Mesenchymal stem cell (in vitro differentiated cells and primary cell): Measurements from ENCODE around the gene SPNS3.

Source experiments
- DNase-seq: peaks from one replicate; pipeline ENCODE4 v3.0.0-alpha.2; 2013
- H2AFZ ChIP-seq: one replicate; pipeline ENCODE4 v1.6.1; 2013; ENCODE audit warnings: low read depth, mild to moderate bottlenecking, control low read depth, inconsistent platforms, low read length, moderate library complexity
- H2AK5ac ChIP-seq: 2 replicates; pipeline ENCODE4 v1.6.1; 2013; ENCODE audit warnings: low read length, moderate library complexity, mild to moderate bottlenecking, inconsistent platforms; ENCODE audit not compliant: severe bottlenecking
- H2BK120ac ChIP-seq: one replicate; pipeline ENCODE4 v1.6.1; 2013; ENCODE audit warnings: low read depth, mild to moderate bottlenecking, inconsistent platforms, low read length, moderate library complexity
- H2BK12ac ChIP-seq, 2 experiments: one replicate each; pipeline ENCODE4 v1.6.1; 2013; ENCODE audit warnings: inconsistent platforms in 2 of 2, low read length in 2 of 2, mild to moderate bottlenecking in 2 of 2, moderate library complexity in 2 of 2, control low read depth in 1 of 2
- H2BK15ac ChIP-seq: one replicate; pipeline ENCODE4 v1.6.1; 2013; ENCODE audit warnings: mild to moderate bottlenecking, low read depth, inconsistent platforms; ENCODE audit not compliant: poor library complexity, severe bottlenecking
- H2BK5ac ChIP-seq: 2 replicates; pipeline ENCODE4 v1.6.1; 2013; ENCODE audit warnings: low read depth, mild to moderate bottlenecking, low read length, control low read depth, inconsistent platforms; ENCODE audit not compliant: poor library complexity, severe bottlenecking
- H3K14ac ChIP-seq, 2 experiments: one replicate each; pipeline ENCODE4 v1.6.1; 2013; ENCODE audit warnings: inconsistent platforms in 2 of 2, low read length in 2 of 2, control low read depth in 1 of 2, mild to moderate bottlenecking in 1 of 2, moderate library complexity in 1 of 2
- H3K18ac ChIP-seq, 2 experiments: one replicate each; pipeline ENCODE4 v1.6.1; 2013; ENCODE audit warnings: inconsistent platforms in 2 of 2, low read length in 2 of 2, control low read depth in 1 of 2, low read depth in 1 of 2, mild to moderate bottlenecking in 1 of 2
- H3K23ac ChIP-seq, 2 experiments: one replicate each; pipeline ENCODE4 v1.6.1; 2013; ENCODE audit warnings: inconsistent platforms in 2 of 2, low read length in 2 of 2, mild to moderate bottlenecking in 2 of 2, moderate library complexity in 2 of 2, control low read depth in 1 of 2
- H3K27ac ChIP-seq: 2 replicates; pipeline ENCODE4 v1.5.1; 2013; ENCODE audit warnings: mild to moderate bottlenecking, moderate library complexity, low read length, control low read depth, inconsistent platforms; ENCODE audit not compliant: poor library complexity, severe bottlenecking
- H3K27me3 ChIP-seq, 2 experiments: 2 replicates each; pipeline versions ENCODE4 v1.6.1 to v1.7.0; 2013; ENCODE audit warnings: low read length in 2 of 2, mild to moderate bottlenecking in 2 of 2, moderate library complexity in 2 of 2, control low read depth in 1 of 2, inconsistent platforms in 1 of 2; ENCODE audit not compliant: control insufficient read depth in 1 of 2, insufficient read depth in 1 of 2
- H3K36me3 ChIP-seq, 2 experiments: 2 replicates each; pipeline versions ENCODE4 v1.6.1 to v1.7.0; 2013; ENCODE audit warnings: low read length in 2 of 2, control low read depth in 1 of 2, inconsistent platforms in 1 of 2, low read depth in 1 of 2, mild to moderate bottlenecking in 1 of 2; ENCODE audit not compliant: insufficient read depth in 2 of 2, control insufficient read depth in 1 of 2
- H3K4ac ChIP-seq, 2 experiments: one replicate each; pipeline ENCODE4 v1.6.1; 2013; ENCODE audit warnings: inconsistent platforms in 2 of 2, low read length in 2 of 2, mild to moderate bottlenecking in 2 of 2, moderate library complexity in 2 of 2, control low read depth in 1 of 2, low read depth in 1 of 2
- H3K4me1 ChIP-seq: 2 replicates; pipeline ENCODE4 v1.6.1; 2013; ENCODE audit warnings: low read depth, low read length, control low read depth; ENCODE audit not compliant: control insufficient read depth, insufficient read depth
- H3K4me2 ChIP-seq: 2 replicates; pipeline ENCODE4 v1.6.1; 2013; ENCODE audit warnings: low read length, mild to moderate bottlenecking, inconsistent platforms; ENCODE audit not compliant: poor library complexity, severe bottlenecking
- H3K4me3 ChIP-seq, 2 experiments: 2 replicates each; pipeline versions ENCODE4 v1.5.1 to v1.7.0; 2013; ENCODE audit warnings: low read length in 2 of 2, mild to moderate bottlenecking in 2 of 2, control low read depth in 1 of 2, low read depth in 1 of 2; ENCODE audit not compliant: insufficient read depth in 1 of 2
- H3K79me1 ChIP-seq: replicated peaks from 2 replicates; pipeline ENCODE4 v1.6.1; 2013; ENCODE audit warnings: mild to moderate bottlenecking, control low read depth, low read length, inconsistent platforms; ENCODE audit not compliant: poor library complexity, severe bottlenecking
- H3K9ac ChIP-seq: 2 replicates; pipeline ENCODE4 v1.7.0; 2013; ENCODE audit warnings: mild to moderate bottlenecking, low read length, moderate library complexity
- H3K9me3 ChIP-seq: 2 replicates; pipeline ENCODE4 v1.7.0; 2013; ENCODE audit warnings: mild to moderate bottlenecking, low read length; ENCODE audit not compliant: control insufficient read depth
- H4K8ac ChIP-seq: one replicate; pipeline ENCODE4 v1.6.1; 2013; ENCODE audit warnings: inconsistent platforms, mild to moderate bottlenecking, low read length, moderate library complexity
- H4K91ac ChIP-seq: one replicate; pipeline ENCODE4 v1.6.1; 2013; ENCODE audit warnings: mild to moderate bottlenecking, low read length, inconsistent platforms
- WGBS: methylation state at CpG from one replicate; pipeline ENCODE4 v1.1.7; 2013; ENCODE audit warnings: mixed read lengths; 5-methylcytosine and 5-hydroxymethylcytosine counted together

The SPNS3 gene

GRCh38 chr17:4469552-4469951 is 35.8 kb downstream of the SPNS3 start:
- H3K4me2 ChIP-seq = no peak overlapping the region
- H2AFZ ChIP-seq = no peak overlapping the region
- peaks cover 9 to 35% of the 10 kb centered on the region in 2 experiments for H3K27me3 ChIP-seq
- no peak overlapping the region for H2BK120ac ChIP-seq
- H3K23ac ChIP-seq = no peak overlapping the region
- H3K9ac ChIP-seq = no peak overlapping the region
- no peak for DNase-seq
- H3K79me1 ChIP-seq = no peaks in the 10 kb centered on the region
- no peaks in the 10 kb centered on the region for H3K36me3 ChIP-seq
- no peak overlapping the region for H2BK5ac ChIP-seq
- H3K4me1 ChIP-seq = no peaks in the 10 kb centered on the region
- H3K14ac ChIP-seq = no peak overlapping the region
- H3K4me3 ChIP-seq = no peak overlapping the region
- H3K4ac ChIP-seq = no peak overlapping the region
- H3K9me3 ChIP-seq = no peaks in the 10 kb centered on the region
- 82% methylated on average over 6 of the region's 12 CpGs for WGBS
- H3K18ac ChIP-seq = no peak overlapping the region
- H3K27ac ChIP-seq = no peak overlapping the region
- no peak overlapping the region for H2BK12ac ChIP-seq
- H4K8ac ChIP-seq = no peak overlapping the region
- no peak overlapping the region for H4K91ac ChIP-seq
- H2AK5ac ChIP-seq = no peak overlapping the region
- no peak overlapping the region for H2BK15ac ChIP-seq

GRCh38 chr17:4472286-4472685 is 38.5 kb downstream of the SPNS3 start:
- Histone ChIP-seq H3K14ac (no peak overlapping the region), H3K4ac (no peak overlapping the region), H3K4me3 (no peak overlapping the region), H3K23ac (no peak overlapping the region), H2BK120ac (no peak overlapping the region), H3K27me3 (peaks cover 9 to 36% of the 10 kb centered on the region in 2 experiments), H3K36me3 (no peaks in the 10 kb centered on the region), H4K8ac (no peak overlapping the region), H3K79me1 (no peaks in the 10 kb centered on the region), H3K4me2 (no peak overlapping the region), H4K91ac (no peak overlapping the region), H3K4me1 (peaks cover 16% of the 10 kb centered on the region), H2BK12ac (no peak overlapping the region), H3K9ac (no peak overlapping the region), H2AK5ac (no peak overlapping the region), H3K27ac (no peak overlapping the region), H2AFZ (no peak overlapping the region), H2BK15ac (no peak overlapping the region), H3K18ac (no peak overlapping the region), H3K9me3 (no peaks in the 10 kb centered on the region), H2BK5ac (no peak overlapping the region)
- DNase-seq = no peak
- 100% methylated on average over 2 of the region's 3 CpGs for WGBS

- Histone ChIP-seq H3K4me1 (peaks cover 20% of the 10 kb centered on the region), H4K8ac (no peak overlapping the region), H3K27me3 (peaks cover 9 to 36% of the 10 kb centered on the region in 2 experiments), H3K27ac (no peak overlapping the region), H3K36me3 (no peaks in the 10 kb centered on the region), H3K4ac (no peak overlapping the region), H2AFZ (no peak overlapping the region), H3K9ac (no peak overlapping the region), H3K9me3 (no peaks in the 10 kb centered on the region), H2AK5ac (no peak overlapping the region), H2BK120ac (no peak overlapping the region), H3K18ac (no peak overlapping the region), H4K91ac (no peak overlapping the region), H3K23ac (no peak overlapping the region), H3K4me2 (no peak overlapping the region), H2BK15ac (no peak overlapping the region), H3K14ac (no peak overlapping the region), H2BK5ac (no peak overlapping the region), H2BK12ac (no peak overlapping the region), H3K4me3 (no peak overlapping the region), H3K79me1 (no peaks in the 10 kb centered on the region)
- WGBS = 83% methylated on average over 13 of the region's 13 CpGs
- DNase-seq = no peak
Measured at GRCh38 chr17:4474093-4474492, 40.4 kb downstream of the SPNS3 start.

- Histone ChIP-seq H2BK5ac (no peak overlapping the region), H2BK120ac (no peak overlapping the region), H3K4me3 (no peak overlapping the region), H3K18ac (no peak overlapping the region), H3K27me3 (peaks cover 9 to 42% of the 10 kb centered on the region in 2 experiments), H3K36me3 (no peaks in the 10 kb centered on the region), H3K4ac (no peak overlapping the region), H3K79me1 (no peaks in the 10 kb centered on the region), H3K9me3 (no peaks in the 10 kb centered on the region), H3K4me1 (peaks cover 27% of the 10 kb centered on the region), H3K23ac (no peak overlapping the region), H3K14ac (no peak overlapping the region), H2BK15ac (no peak overlapping the region), H4K8ac (no peak overlapping the region), H4K91ac (no peak overlapping the region), H2AFZ (no peak overlapping the region), H3K9ac (no peak overlapping the region), H3K27ac (no peak overlapping the region), H3K4me2 (no peak overlapping the region), H2BK12ac (no peak overlapping the region), H2AK5ac (peak overlapping the region; percentile 14)
- WGBS = 81% methylated on average over 9 of the region's 9 CpGs
- no peak for DNase-seq
Measured at GRCh38 chr17:4475001-4475400, 41.3 kb downstream of the SPNS3 start.
